Endothelial cell (in vitro differentiated cells): ENCODE results near the gene TSPAN7. TPM values are rescaled to one million over a fixed set of nuclear protein-coding genes. Genes with fewer than 3 reads are reported as not detected.

Source experiments
- DNase-seq: peaks from one replicate; pipeline ENCODE4 v3.0.0; 2021; ENCODE audit warnings: low spot score
- H3K27ac Mint-ChIP-seq: one replicate; pipeline ENCODE4 v1.8.0; 2021; ENCODE audit warnings: mixed read lengths, inconsistent platforms; ENCODE audit not compliant: unreplicated experiment
- H3K27me3 Mint-ChIP-seq: one replicate; pipeline ENCODE4 v1.8.0; 2021; ENCODE audit warnings: mild to moderate bottlenecking, moderate library complexity, mixed read lengths, inconsistent platforms; ENCODE audit not compliant: unreplicated experiment
- H3K36me3 Mint-ChIP-seq: one replicate; pipeline ENCODE4 v1.8.0; 2021; ENCODE audit warnings: mild to moderate bottlenecking, low read depth, mixed read lengths, inconsistent platforms; ENCODE audit not compliant: unreplicated experiment
- H3K4me1 Mint-ChIP-seq: one replicate; pipeline ENCODE4 v1.8.0; 2021; ENCODE audit warnings: mild to moderate bottlenecking, mixed read lengths, inconsistent platforms; ENCODE audit not compliant: unreplicated experiment
- H3K4me3 Mint-ChIP-seq: one replicate; pipeline ENCODE4 v1.8.0; 2021; ENCODE audit warnings: mild to moderate bottlenecking, mixed read lengths, inconsistent platforms; ENCODE audit not compliant: unreplicated experiment
- H3K9me3 Mint-ChIP-seq: one replicate; pipeline ENCODE4 v1.8.0; 2021; ENCODE audit warnings: mixed read lengths, inconsistent platforms; ENCODE audit not compliant: unreplicated experiment
- total RNA-seq: library from RNA; stranded (reverse); fragmentation: NEBNext Ultra II Directional; extraction: Animal tissue kit (Norgen Biotek cat#: 25700); gene quantifications from one replicate; pipeline ENCODE4 v1.2.1, GENCODE V29; 2021; ENCODE audit not compliant: unreplicated experiment
- TF ChIP-seq, protein P1 (sequence below): fragments of 200-600 bp; sonication (generic); IDR thresholded peaks from one replicate; pipeline ENCODE4 v1.5.0; 2021; ENCODE audit warnings: antibody characterized with exemption; ENCODE audit not compliant: unreplicated experiment

The TSPAN7 gene
- total RNA-seq, 1 donor from 2014 or later = 12.4 TPM

DNA sequence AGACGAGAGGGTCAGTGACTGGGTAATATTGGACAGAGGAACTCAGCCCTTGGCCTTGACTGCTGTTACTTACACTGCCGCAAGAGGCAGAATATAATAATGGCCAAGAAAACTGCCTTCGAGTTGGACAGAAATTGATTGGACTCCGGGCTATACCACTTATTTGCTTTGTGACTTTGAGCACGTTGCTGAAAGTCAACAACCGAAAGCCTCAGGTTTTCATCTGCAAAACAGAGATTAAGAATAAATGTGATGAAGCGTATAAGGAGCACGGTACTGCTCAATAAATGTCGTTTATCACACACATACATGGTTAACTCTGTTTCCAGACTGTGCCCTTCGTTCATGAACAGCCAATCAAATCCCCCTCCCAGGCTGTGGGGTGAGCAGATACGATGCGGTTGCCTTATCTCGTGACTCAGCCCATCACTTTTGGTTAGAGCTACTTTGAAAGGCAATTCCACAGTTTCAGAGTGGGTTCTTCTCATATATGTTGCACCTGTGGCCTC lies 91.6 kb downstream of the TSPAN7 start:
- Mint-ChIP-seq H3K4me3 (no peak overlapping the region), H3K27me3 (no peaks in the 10 kb centered on the region), H3K9me3 (no peaks in the 10 kb centered on the region), H3K27ac (no peak overlapping the region), H3K4me1 (peaks cover 8% of the 10 kb centered on the region), H3K36me3 (no peaks in the 10 kb centered on the region)
- DNase-seq = no peak
- TF ChIP-seq, protein P1, sequence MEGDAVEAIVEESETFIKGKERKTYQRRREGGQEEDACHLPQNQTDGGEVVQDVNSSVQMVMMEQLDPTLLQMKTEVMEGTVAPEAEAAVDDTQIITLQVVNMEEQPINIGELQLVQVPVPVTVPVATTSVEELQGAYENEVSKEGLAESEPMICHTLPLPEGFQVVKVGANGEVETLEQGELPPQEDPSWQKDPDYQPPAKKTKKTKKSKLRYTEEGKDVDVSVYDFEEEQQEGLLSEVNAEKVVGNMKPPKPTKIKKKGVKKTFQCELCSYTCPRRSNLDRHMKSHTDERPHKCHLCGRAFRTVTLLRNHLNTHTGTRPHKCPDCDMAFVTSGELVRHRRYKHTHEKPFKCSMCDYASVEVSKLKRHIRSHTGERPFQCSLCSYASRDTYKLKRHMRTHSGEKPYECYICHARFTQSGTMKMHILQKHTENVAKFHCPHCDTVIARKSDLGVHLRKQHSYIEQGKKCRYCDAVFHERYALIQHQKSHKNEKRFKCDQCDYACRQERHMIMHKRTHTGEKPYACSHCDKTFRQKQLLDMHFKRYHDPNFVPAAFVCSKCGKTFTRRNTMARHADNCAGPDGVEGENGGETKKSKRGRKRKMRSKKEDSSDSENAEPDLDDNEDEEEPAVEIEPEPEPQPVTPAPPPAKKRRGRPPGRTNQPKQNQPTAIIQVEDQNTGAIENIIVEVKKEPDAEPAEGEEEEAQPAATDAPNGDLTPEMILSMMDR = no peak

DNA sequence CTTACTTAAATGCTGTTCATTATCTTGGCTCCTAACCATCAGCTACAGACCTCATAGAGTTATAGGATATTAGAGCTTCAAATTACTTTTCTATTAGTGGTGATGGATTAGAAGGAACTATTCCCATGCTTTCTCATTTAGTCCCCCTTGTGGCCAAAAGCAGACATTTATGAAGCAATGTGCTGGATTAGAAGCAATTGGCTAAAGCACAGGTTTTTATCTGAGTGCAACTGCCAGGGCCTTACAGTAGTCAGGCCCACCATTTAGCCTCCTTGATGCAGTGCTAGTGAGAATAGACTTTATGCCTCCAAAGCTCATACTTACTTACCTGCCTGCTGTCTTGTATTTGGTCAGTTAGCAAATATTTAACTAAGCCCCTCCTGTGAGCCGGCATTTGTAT lies 93.0 kb downstream of the TSPAN7 start:
- Mint-ChIP-seq H3K27ac (no peak overlapping the region), H3K4me3 (no peak overlapping the region), H3K36me3 (no peaks in the 10 kb centered on the region), H3K4me1 (peaks cover 8% of the 10 kb centered on the region), H3K27me3 (no peaks in the 10 kb centered on the region), H3K9me3 (no peaks in the 10 kb centered on the region)
- TF ChIP-seq, protein P1 = peak; percentile 60
- DNase-seq = peak; percentile 7

DNA sequence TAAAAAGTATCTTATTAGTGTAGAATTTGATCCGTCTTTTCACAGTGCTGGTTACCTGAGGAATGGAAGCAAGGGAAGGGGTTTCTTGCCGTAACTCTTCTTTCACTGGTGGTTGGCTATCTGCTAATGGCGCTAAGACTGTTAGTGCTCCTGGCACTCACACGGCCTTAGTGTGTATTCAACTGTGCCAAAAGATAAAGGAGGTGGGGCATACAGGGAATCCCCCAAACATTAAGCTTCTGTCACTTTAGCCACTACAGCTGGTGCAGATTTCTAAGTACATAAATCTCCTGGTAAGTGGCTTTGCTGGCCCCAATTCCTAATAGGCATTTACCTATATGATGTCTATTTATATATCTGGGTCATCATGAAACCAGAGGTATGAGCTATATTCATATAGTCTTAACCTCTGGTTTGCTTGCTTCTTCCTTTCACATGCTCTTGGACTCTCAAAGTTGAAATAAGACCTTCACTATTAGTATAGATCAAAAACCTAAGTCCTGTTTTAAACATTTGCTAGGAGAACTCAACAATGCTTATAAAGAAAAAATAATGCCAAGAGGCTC lies 95.1 kb downstream of the TSPAN7 start:
- Mint-ChIP-seq H3K4me1 (no peaks in the 10 kb centered on the region), H3K9me3 (no peaks in the 10 kb centered on the region), H3K27me3 (no peaks in the 10 kb centered on the region), H3K36me3 (no peaks in the 10 kb centered on the region), H3K4me3 (no peak overlapping the region), H3K27ac (no peak overlapping the region)
- TF ChIP-seq, protein P1 = no peak
- DNase-seq = no peak

DNA sequence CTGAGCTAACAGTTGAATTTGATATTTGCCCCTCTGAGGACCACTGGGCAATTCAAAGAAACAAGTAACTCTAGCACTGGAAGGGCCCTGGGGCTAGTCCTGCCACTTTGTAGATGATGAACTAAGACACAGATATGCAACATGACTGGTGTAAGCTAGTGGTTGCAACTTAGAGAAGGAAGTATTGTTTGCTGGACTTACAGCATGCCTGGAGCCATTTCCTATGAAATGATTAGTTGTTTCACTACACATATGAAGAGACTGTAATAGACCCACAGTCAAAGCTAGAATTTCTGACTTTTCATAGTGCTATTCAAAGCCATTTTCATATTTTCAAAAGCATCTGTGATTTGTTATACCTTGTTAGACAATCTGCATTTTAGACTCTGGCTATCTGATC lies 96.2 kb downstream of the TSPAN7 start:
- TF ChIP-seq, protein P1 = no peak
- H3K27me3 Mint-ChIP-seq = no peaks in the 10 kb centered on the region

DNA sequence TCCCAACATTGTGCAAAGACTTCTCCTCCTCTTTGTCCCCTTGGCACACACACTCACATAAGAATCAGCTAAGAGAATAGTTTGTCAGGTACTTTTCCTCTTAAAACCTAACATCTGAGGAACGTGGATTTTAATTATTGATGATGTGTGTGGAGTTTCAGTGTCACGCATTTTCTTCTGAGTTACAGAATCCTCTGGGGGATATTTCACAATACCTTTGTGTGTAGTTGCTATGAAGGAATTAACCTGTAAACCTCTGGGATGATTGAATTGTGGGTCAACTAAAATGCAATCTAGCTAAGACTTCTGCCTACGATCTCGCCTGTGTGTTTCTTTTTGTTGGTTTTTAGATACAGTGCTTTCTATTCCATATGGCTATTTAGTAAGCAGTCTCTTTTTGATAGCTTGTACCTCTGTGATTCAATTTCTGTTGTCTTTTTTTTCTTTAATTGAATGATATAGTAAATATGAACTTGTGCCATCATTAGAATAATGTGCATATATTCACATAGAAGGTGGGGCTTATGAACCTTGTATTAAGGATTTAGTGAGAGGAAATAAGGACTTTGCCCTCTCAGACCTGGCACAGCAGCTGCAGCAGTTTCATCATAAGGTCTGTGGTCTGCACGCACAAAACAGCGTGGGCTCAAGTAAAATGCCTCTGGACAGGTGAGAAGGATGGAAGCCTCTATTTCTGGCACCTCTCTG lies 99.2 kb downstream of the TSPAN7 start:
- no peaks in the 10 kb centered on the region for H3K27me3 Mint-ChIP-seq
- TF ChIP-seq, protein P1 = no peak
- no peaks in the 10 kb centered on the region for H3K9me3 Mint-ChIP-seq
- H3K4me3 Mint-ChIP-seq = no peak overlapping the region
- DNase-seq = no peak
- no peaks in the 10 kb centered on the region for H3K36me3 Mint-ChIP-seq
- H3K27ac Mint-ChIP-seq = no peak overlapping the region
- no peaks in the 10 kb centered on the region for H3K4me1 Mint-ChIP-seq

More for the DNA sequence above, 96.2 kb downstream of the TSPAN7 start:
- H3K36me3 Mint-ChIP-seq = no peaks in the 10 kb centered on the region
- H3K4me1 Mint-ChIP-seq = no peaks in the 10 kb centered on the region
- no peak overlapping the region for H3K4me3 Mint-ChIP-seq
- DNase-seq = no peak
- H3K9me3 Mint-ChIP-seq = no peaks in the 10 kb centered on the region
- no peak overlapping the region for H3K27ac Mint-ChIP-seq
